Activated CD4-positive, alpha-beta T cell treated with anti-CD3 and anti-CD28 coated beads for 24 hours (primary cell): ENCODE results near the gene CCDC57.
"Not testable (repeated sequence)": the region's sequence is repeated elsewhere in the genome, so short reads cannot be mapped to it uniquely, and the experiment has no call there.

ENCODE experiments used
- DNase-seq, 2 donors: peaks; one replicate each; pipeline ENCODE4 v3.0.0-alpha.2; 2020; ENCODE audit warnings: low read depth in 2 of 2

The CCDC57 gene

DNA sequence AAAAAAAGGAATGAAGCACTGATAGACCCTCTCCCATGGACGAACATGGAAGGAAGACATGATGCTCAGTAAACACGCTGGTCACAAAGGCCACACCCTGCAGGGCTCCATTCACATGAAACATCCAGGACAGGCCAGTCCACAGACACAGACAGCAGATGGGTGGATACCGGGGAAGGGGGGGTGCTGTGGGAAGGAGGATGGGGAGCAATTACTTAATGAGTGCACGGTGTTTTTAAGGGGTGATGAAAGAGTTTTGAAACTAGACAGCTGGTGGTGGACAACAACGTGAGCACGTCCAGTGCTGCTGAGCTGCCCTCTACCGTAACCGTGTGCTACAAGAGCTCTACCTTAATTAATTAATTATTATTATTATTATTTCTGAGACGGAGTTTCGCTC is 10.2 kb upstream of the CCDC57 start:
- no peak for DNase-seq

DNA sequence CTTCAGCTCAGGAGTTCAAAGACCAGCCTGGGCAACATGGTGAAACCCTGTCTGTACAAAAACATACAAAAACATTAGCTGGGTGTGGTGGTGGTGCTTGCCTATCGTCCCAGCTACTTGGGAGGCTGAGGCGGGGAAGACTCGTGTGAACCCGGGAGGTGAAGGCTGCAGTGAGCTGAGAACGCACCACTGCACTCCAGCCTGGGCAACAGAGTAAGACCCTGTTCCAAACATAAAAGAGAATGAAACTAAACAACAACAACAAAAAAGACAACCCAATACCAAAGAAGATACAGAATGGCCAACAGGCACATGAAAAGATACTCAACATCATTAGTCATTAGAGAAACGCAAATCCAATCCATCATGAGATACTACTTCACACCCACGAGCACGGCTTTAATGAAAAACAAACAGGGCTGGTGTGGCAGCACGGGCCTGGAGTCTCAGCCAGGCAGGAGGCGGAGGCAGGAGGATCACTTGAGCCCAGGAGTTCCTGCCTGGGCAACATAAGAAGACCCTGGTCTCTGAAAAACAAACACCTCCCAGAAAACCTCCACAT is 8.8 kb upstream of the CCDC57 start:
- DNase-seq, result no peak

- DNase-seq, result no peak
Observed at GRCh38 chr17:82219753-82220709, 7.4 kb upstream of the CCDC57 start.

DNA sequence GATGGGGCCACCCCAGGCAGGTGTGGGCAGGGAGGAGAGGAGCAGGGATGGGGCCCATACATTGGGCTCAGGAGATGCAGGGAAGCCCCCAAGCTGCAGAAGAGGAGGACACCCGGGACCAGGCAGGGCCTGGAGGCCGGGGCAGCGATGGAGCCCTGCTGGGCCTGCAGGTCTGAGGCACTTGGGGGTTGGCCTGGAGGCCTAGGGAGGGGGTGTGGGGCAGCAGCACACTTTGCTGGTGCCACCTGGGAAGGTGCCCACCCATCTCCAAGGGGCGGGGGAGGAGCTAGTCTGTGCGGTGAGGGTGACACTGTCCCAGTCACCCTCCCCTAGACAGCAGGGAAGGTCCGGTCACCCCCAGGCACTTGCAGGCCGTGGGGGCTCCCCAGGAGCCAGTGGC is 6.4 kb upstream of the CCDC57 start:
- no peak for DNase-seq

DNA sequence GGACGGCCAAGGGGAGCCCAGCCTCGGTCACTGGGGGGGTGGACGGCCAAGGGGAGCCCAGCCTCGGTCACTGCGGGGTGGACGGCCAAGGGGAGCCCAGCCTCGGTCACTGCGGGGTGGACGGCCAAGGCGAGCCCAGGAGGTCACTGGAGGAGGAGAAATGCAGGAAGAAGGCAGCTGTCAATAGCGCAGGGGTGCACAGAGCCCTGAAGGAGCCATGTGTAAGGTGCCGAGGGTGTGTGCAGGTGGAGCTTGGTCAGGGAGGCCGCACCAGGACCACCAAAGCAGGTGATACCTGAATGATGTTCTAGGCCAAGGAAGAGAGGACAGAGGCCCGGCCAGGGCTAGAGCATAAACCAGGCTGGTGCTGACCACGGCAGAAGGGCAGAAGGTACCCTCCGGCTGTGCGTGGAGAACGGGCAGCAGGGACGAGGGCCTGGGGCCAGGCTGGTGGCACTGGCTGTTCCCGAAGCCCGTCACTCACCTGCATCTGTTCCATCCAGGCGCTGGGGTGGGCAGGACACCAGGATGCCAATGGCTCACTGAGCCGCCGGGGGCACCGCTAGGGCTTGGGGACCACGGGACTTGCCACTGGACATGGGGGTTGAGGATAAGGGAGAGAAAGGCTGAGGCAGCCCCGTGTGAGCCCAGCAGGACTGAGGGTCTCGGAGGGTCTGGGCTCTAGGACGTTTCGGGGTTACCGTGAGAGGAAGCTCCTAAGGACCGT is 5.9 kb upstream of the CCDC57 start:
- no peak for DNase-seq

DNA sequence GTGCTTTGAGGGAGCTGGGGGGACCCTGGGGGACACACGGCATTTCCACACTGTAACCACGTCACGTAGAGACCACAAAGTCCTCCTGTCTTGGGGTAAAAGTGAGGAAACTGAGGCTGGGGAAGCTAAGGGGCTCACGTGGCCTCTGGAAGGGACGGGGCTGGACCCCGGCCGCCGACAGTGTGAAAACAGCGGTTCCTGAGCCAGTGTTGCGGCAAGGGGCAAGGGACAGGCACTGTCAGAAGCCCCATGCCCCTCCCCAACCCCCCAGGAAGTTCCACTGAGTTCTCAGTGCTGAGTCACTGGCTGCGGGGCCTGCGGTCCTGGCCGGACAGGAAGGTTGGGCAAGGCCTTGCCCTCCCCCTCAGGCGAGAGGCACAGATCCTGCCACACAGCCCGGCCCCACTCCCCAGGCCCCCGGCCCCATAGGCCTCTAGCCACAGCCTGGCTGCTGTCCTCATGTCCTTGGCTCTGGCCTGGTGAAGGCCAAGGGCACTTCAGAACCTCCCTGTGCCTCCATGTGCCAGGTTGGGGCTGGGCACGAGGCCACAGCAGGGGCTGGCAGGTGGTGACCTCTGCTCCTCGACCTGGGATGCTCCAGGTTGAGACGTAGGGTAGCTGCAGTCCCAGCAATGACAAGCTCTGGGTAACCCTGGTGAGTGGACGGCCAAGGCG is 5.0 kb upstream of the CCDC57 start:
- no peak for DNase-seq

DNA sequence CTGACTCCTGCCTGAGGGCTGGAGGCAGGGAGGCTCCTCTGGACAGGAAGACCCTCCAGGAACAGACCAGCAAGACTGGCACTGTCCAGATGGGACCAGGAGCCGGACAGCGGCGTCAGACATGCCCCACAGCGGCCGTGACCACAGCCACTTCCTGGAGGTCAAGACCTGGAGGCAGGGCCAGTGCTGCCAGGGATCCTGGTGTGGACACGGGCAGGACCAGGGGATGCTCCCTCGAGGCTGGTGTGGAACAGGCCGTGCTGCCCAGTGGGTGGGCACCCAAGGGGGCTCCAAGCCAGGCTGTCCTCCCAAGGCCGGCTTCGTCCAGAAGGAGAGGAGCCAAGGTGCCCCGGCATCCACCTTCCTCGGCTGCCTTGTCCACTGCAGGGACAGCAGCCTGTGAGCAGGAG is 4.5 kb upstream of the CCDC57 start:
- DNase-seq, result no peak

DNA sequence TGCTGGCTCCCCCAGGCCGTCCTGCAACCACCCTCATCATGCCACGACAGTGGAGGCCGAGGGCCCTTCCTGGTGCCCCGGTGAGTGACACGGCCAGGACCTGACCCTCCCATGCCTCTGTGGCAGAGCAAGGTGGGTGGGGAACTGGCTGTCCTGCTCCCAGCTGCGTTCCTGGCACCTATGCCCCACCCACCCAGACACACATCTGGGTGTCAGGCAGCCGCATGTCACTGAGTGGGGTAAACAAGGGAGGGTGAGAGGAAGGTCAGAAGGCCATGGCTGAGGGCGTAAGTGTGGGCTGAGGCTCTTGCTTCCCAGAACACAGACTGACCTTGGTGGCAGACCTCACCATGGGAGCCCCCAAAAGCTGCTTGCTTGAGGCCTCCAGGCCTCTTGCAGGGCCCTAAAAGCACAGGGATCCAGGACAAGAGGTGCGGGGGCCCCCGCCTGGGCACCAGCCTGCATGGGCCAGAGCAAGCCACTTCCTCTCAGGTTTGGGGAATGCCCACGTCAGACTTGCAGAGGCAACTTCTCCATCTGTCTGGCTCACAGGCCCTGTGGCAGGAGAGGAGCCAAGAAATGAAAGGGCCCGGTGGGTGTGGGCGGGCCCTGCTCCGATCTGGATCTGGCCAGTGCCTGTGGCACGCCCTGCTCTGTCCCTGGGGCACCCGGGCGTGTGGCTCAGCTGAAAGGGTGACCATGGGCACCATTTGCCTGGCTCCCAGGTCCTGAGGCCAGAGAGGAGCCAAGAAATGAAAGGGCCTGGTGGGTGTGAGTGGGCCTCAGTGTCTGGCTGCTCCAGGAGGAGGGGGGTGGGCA is 3.9 kb upstream of the CCDC57 start:
- no peak for DNase-seq

- DNase-seq, result no peak
Observed at GRCh38 chr17:82215972-82216300, 3.3 kb upstream of the CCDC57 start.

DNA sequence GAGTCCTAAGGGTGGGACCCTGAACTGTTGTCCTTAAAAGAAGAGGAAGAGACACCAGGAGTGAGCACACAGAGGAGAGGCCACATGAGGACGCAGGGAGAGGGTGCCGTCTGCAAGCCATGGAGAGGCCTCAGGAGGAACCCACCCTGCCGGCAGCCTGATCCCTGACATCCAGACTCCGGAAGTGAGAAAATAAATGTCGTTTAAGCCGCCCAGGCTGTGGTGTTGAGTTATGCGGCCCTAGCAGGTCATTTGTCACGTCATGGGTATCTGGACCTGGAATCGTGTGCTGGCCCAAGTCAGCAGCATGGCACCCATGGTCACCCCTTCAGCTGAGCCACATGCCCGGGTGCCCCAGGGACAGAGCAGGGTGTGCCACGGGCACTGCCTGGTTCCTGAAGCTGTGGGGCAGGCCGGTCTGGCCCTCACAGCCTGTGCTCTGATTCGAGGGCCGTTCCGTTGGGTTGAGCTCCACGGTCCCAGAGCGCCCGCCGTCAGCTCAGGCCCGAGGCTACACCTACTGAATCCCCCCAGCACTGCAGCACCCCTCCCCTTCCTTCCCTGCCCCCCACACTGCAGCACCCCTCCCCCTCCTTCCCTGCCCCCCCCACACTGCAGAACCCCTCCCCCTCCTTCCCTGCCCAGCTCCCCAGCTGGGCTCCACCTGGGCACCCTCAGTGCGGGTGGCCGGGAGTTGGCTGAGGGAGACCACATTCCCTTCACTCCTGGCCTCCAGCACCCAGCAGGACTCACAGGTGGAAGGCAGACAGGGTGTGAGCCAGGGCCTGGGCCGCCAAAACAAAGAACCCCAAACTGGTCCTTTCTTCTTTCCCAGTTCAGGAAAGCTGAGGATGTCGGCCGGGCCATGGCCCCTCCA is 2.7 kb upstream of the CCDC57 start:
- no peak for DNase-seq

- no peak for DNase-seq
Observed at GRCh38 chr17:82214012-82214628, 1.5 kb upstream of the CCDC57 start.

- DNase-seq, result peak in 1 of 2 donors; percentile 51
Observed at GRCh38 chr17:82213251-82214011, 789 bp upstream of the CCDC57 start.

DNA sequence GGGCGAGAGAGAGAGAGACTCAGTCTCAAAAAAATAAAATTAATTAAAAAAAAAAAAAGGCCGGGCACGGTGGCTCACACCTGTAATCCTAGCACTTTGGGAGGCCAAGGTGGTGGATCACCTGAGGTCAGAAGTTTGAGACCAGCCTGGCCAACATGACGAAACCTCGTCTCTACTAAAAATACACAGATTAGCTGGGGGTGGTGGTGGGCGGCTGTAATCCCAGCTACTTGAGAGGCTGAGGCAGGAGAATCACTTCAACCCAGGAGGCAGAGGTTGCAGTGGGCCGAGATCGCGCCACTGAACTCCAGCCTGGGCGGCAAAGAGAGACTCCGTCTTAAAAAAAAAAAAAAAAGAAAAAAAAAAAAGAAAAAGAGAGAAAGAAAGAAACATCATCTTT is 2.0 kb downstream of the CCDC57 start:
- not testable (repeated sequence) for DNase-seq

DNA sequence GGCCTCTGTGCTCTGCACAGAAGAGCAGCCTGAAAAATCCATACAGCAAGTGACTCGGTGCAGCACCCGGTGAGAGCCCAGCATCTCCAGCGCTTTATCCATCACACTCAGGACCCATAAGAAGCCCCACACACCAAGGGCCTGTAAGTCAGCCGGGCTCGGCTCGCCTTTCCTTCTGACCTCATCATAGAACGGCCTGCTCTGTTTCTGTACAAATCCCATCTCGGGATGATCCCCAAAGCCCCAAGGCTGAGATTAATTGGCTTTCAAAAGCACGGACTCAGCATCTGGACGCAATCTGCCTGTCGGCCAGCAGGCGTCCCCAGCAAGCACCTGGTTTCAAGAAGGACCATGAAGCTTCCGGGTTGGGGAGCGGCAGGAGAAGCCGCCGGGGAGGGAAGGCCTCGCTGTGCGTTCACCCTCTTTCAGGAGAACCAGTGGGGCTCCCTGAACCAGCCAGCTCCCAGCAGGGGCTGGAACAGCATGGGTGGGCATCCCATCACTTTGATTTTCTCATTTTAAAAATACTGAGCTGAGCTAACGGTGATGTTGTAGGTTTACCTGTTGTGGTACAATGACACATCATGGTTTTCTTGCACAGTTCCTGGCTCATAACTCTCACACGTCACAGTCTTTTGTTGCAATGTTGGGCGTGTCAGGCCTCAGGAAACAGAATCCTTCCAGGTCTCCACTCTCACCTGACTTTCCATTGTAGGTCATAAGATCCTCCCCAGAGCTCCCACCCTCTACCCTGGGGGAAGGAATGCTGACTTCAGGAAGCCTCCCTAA is 6.7 kb downstream of the CCDC57 start:
- peak; percentile 47 to 66 for DNase-seq

- DNase-seq, result no peak
Observed at GRCh38 chr17:82204831-82205719, 7.6 kb downstream of the CCDC57 start.

DNA sequence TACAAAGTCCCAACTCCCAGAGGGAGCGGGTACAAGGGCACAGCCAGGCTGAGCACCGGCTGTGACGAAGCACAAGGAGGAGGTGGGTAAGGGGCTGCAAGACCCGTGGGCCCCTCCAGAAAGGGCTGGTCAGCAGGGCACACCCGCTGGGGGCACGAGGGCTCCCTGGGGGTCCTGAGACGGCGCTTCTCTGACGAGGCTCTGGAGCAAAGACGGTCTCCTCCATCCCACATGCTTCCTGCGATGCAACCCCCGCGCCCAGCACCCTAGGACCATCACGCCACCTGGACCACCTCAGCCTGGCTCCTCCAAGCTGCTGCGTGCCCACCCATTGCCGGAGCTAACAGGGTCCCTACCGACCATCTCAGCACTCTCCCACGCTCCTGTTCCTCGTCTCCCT is 8.7 kb downstream of the CCDC57 start:
- DNase-seq, result no peak

GRCh38 chr17:82202981-82203380 is 9.7 kb downstream of the CCDC57 start:
- no peak for DNase-seq
